Transverse colon (tissue), 3 donors: ENCODE results near the gene TACO1.

Experiments
- EP300 ChIP-seq: sonication (generic); formaldehyde crosslinking; IDR thresholded peaks from one replicate; pipeline ENCODE4 v1.6.1; 2017; ENCODE audit warnings: antibody characterized with exemption, low read depth
- POLR2A ChIP-seq: fragments of 450-650 bp; IDR thresholded peaks from one replicate; pipeline ENCODE4 v1.6.1; 2016; ENCODE audit warnings: antibody characterized with exemption, mild to moderate bottlenecking, moderate library complexity
- TF ChIP-seq, protein P1 (sequence below), 5 experiments: fragments of 200-600 bp in 3 of 5; fragments of 450-650 bp in 2 of 5; sonication (generic) in 3 of 5; IDR thresholded peaks; 1 replicate in 2 of 5; 2 replicates in 3 of 5; pipeline ENCODE4 v1.5.1; 2016 to 2017; ENCODE audit warnings: antibody characterized with exemption in 5 of 5, inconsistent platforms in 3 of 5, mild to moderate bottlenecking in 2 of 5, moderate library complexity in 1 of 5

DNA sequence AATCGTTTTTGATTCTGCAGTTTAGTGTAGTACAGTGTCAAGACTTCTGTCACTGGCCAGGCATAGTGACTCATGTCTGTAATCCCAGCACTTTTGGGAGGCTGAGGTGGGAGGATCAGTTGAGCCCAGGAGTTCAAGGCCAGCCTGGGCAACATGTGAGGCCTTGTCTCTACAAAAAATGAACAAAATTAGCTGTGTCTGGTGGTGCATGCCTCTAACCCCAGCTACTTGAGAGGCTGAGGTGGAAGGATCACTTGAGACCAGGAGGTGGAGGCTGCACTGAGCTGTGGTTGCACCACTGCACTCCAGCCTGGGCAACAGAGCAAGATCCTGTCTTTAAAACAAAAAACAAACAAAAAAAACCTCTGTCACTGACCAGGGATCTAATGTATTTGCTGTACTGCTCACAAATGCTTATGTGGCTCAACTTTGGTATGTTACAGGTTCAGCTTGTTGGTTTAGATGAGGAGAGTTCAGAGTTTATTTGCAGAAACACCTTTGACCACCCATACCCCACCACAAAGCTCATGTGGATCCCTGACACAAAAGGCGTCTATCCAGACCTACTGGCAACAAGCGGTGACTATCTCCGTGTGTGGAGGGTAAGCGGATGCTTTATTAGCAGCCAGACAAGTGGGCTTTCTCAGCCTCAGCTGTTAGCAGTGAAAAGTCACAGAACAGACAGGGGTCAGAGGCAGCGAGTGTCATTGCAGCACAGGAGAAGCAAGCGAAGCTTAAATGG is 22.5 kb upstream of the TACO1 start:
- TF ChIP-seq, protein P1, sequence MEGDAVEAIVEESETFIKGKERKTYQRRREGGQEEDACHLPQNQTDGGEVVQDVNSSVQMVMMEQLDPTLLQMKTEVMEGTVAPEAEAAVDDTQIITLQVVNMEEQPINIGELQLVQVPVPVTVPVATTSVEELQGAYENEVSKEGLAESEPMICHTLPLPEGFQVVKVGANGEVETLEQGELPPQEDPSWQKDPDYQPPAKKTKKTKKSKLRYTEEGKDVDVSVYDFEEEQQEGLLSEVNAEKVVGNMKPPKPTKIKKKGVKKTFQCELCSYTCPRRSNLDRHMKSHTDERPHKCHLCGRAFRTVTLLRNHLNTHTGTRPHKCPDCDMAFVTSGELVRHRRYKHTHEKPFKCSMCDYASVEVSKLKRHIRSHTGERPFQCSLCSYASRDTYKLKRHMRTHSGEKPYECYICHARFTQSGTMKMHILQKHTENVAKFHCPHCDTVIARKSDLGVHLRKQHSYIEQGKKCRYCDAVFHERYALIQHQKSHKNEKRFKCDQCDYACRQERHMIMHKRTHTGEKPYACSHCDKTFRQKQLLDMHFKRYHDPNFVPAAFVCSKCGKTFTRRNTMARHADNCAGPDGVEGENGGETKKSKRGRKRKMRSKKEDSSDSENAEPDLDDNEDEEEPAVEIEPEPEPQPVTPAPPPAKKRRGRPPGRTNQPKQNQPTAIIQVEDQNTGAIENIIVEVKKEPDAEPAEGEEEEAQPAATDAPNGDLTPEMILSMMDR (IDR thresholded peaks at IDR 0.05), result no peak
- TF ChIP-seq POLR2A (no peak), EP300 (no peak)
